ENCODE results near the gene BST2.

DNA sequence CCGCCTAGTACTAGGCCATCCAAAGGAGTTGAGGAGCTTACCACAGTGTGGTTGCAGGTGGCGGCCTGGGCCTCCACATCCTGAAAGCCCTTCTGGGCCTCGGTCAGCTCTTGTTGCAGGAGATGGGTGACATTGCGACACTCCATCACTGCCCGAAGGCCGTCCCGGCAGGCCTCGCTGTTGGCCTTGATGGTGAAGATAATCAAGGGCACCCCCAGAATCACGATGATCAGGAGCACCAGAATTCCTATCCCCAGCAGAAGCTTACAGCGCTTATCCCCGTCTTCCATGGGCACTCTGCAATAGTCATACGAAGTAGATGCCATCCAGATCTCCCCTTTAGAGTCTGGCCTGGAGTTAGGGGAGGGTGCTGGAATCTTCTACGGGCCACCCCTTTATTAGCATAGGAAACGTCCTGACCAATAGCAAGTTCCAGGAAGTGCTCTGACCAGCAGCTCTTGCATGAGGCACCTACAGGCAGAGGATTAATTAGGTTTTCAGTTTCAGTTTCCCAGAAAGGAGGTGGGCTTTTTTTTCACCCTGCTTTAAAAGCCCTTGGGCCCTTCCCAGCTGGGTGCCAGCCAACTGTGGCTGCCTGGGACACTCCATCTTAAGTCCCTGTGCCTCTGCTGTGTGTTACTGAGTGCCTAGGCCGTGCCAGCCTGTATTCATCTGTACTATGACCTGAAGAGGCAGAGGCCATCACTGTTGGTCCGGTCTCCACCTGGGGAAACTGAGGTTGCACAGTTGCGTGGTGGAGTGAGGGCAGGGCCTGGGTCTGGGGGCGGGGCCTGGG lies at the start of gene BST2:
- TF ChIP-seq EZH2phosphoT487 (IDR thresholded peaks at IDR 0.05; ENCODE audit: borderline replicate concordance, low read depth) (no peak), GABPA (IDR thresholded peaks at IDR 0.05; ENCODE audit: low read depth) (no peak), YY1 (IDR thresholded peaks at IDR 0.05; ENCODE audit: low read depth) (no peak), CHD2 (IDR thresholded peaks at IDR 0.05; ENCODE audit: low read length, partially characterized antibody) (no peak), RFX5 (IDR thresholded peaks at IDR 0.05; ENCODE audit: low read length) (no peak), NRF1 (IDR thresholded peaks at IDR 0.05; ENCODE audit: low read depth, low read length) (no peak), RXRA (IDR thresholded peaks at IDR 0.05; ENCODE audit: borderline replicate concordance, low read depth) (no peak), POLR2AphosphoS5 (IDR thresholded peaks at IDR 0.05; ENCODE audit: low read depth, low read length) (no peak), NFIC (IDR thresholded peaks at IDR 0.05; ENCODE audit: borderline replicate concordance) (no peak)
- TF ChIP-seq, protein P1, sequence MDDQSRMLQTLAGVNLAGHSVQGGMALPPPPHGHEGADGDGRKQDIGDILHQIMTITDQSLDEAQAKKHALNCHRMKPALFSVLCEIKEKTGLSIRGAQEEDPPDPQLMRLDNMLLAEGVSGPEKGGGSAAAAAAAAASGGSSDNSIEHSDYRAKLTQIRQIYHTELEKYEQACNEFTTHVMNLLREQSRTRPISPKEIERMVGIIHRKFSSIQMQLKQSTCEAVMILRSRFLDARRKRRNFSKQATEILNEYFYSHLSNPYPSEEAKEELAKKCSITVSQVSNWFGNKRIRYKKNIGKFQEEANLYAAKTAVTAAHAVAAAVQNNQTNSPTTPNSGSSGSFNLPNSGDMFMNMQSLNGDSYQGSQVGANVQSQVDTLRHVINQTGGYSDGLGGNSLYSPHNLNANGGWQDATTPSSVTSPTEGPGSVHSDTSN (IDR thresholded peaks at IDR 0.05), result no peak
- TF ChIP-seq, protein P2, sequence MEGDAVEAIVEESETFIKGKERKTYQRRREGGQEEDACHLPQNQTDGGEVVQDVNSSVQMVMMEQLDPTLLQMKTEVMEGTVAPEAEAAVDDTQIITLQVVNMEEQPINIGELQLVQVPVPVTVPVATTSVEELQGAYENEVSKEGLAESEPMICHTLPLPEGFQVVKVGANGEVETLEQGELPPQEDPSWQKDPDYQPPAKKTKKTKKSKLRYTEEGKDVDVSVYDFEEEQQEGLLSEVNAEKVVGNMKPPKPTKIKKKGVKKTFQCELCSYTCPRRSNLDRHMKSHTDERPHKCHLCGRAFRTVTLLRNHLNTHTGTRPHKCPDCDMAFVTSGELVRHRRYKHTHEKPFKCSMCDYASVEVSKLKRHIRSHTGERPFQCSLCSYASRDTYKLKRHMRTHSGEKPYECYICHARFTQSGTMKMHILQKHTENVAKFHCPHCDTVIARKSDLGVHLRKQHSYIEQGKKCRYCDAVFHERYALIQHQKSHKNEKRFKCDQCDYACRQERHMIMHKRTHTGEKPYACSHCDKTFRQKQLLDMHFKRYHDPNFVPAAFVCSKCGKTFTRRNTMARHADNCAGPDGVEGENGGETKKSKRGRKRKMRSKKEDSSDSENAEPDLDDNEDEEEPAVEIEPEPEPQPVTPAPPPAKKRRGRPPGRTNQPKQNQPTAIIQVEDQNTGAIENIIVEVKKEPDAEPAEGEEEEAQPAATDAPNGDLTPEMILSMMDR (IDR thresholded peaks at IDR 0.05), result no peak
- TF ChIP-seq, protein P3, sequence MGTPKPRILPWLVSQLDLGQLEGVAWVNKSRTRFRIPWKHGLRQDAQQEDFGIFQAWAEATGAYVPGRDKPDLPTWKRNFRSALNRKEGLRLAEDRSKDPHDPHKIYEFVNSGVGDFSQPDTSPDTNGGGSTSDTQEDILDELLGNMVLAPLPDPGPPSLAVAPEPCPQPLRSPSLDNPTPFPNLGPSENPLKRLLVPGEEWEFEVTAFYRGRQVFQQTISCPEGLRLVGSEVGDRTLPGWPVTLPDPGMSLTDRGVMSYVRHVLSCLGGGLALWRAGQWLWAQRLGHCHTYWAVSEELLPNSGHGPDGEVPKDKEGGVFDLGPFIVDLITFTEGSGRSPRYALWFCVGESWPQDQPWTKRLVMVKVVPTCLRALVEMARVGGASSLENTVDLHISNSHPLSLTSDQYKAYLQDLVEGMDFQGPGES (IDR thresholded peaks at IDR 0.05; ENCODE audit: low read depth, low read length), result no peak
- TF ChIP-seq, protein P4, sequence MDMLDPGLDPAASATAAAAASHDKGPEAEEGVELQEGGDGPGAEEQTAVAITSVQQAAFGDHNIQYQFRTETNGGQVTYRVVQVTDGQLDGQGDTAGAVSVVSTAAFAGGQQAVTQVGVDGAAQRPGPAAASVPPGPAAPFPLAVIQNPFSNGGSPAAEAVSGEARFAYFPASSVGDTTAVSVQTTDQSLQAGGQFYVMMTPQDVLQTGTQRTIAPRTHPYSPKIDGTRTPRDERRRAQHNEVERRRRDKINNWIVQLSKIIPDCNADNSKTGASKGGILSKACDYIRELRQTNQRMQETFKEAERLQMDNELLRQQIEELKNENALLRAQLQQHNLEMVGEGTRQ (IDR thresholded peaks at IDR 0.05; ENCODE audit: borderline replicate concordance, low read depth, low read length), result no peak
